CD4-positive, alpha-beta T cell (primary cell): ENCODE measurements around the gene EEPD1. TPM values are rescaled to one million over a fixed set of nuclear protein-coding genes. Genes with fewer than 3 reads are reported as not detected.
A peak's percentile ranks its signal among the peaks of the same experiment; 100 is the strongest.

Experiments
- ATAC-seq: fragments of 200-7000 bp; cut with Tn5 transposase; one replicate; pipeline ENCODE4 v1.10.0; 2022; ENCODE audit warnings: mild to moderate bottlenecking; ENCODE audit not compliant: poor library complexity
- CTCF ChIA-PET: fragments of 350-600 bp; sonication (Branson Sonifier 250); formaldehyde crosslinking; loops from one replicate; lab custom pipeline; 2021; ENCODE audit warnings: antibody characterized with exemption, inconsistent platforms; lab: Charles Lee
- POLR2A ChIA-PET: fragments of 350-600 bp; sonication (Branson Sonifier 250); formaldehyde crosslinking; loops from one replicate; lab custom pipeline; 2021; ENCODE audit warnings: antibody characterized with exemption, inconsistent platforms; lab: Charles Lee
- DNase-seq, 14 experiments: peaks; one replicate each; pipeline ENCODE4 v3.0.0-alpha.2; 2013 to 2020; ENCODE audit warnings: mixed read lengths in 2 of 14
- H3K27ac ChIP-seq, 2 donors: one replicate each; pipeline versions ENCODE4 v1.5.1 to v1.7.0; 2013; ENCODE audit warnings: low read length in 2 of 2, low read depth in 1 of 2, mild to moderate bottlenecking in 1 of 2
- H3K27me3 ChIP-seq, 2 experiments: 1 replicate in 1 of 2; 2 replicates in 1 of 2; pipeline versions ENCODE4 v1.6.1 to v1.7.0; 2013; ENCODE audit warnings: low read length in 2 of 2, control low read depth in 1 of 2, mild to moderate bottlenecking in 1 of 2, moderate library complexity in 1 of 2; ENCODE audit not compliant: insufficient read depth in 2 of 2, control insufficient read depth in 1 of 2
- H3K36me3 ChIP-seq: one replicate; pipeline ENCODE4 v1.6.1; 2013; ENCODE audit warnings: low read length, control low read depth; ENCODE audit not compliant: insufficient read depth
- H3K4me1 ChIP-seq: one replicate; pipeline ENCODE4 v1.6.1; 2013; ENCODE audit warnings: low read length, control low read depth; ENCODE audit not compliant: insufficient read depth
- H3K4me3 ChIP-seq: one replicate; pipeline ENCODE4 v1.5.1; 2013; ENCODE audit warnings: mild to moderate bottlenecking, low read length, moderate library complexity
- H3K9me3 ChIP-seq, 2 experiments: 1 replicate in 1 of 2; 2 replicates in 1 of 2; pipeline versions ENCODE4 v1.6.1 to v1.7.0; 2013; ENCODE audit warnings: low read length in 2 of 2, mild to moderate bottlenecking in 2 of 2, control low read depth in 1 of 2, moderate library complexity in 1 of 2; ENCODE audit not compliant: control insufficient read depth in 1 of 2, insufficient read depth in 1 of 2
- H3K27ac Mint-ChIP-seq: one replicate; pipeline ENCODE4 v1.8.0; 2020; ENCODE audit warnings: mixed read lengths
- H3K27me3 Mint-ChIP-seq: one replicate; pipeline ENCODE4 v1.8.0; 2021; ENCODE audit warnings: mixed read lengths
- H3K36me3 Mint-ChIP-seq: one replicate; pipeline ENCODE4 v1.8.0; 2021; ENCODE audit warnings: low read depth, mixed read lengths
- H3K4me1 Mint-ChIP-seq: one replicate; pipeline ENCODE4 v1.8.0; 2021; ENCODE audit warnings: low read depth, mixed read lengths
- H3K4me3 Mint-ChIP-seq: one replicate; pipeline ENCODE4 v1.8.0; 2020; ENCODE audit warnings: mild to moderate bottlenecking, mixed read lengths
- H3K9me3 Mint-ChIP-seq: one replicate; pipeline ENCODE4 v1.8.0; 2020; ENCODE audit warnings: mixed read lengths
- intact Hi-C, 2 experiments: fragments of 100-400 bp; cut with DNase I in 1 of 2; cut with micrococcal nuclease in 1 of 2; formaldehyde crosslinking; loops; one replicate each; pipeline versions ENCODE4 v1.15.1 to v1.9.0; 2023 to 2025; cut with DNase I, micrococcal nuclease
- total RNA-seq, 174 experiments: library from RNA in 2 of 174; stranded (reverse) in 2 of 174; gene quantifications; one replicate each; pipeline ENCODE4 v1.2.3 and lab custom pipeline; 2021 to 2026
- TF ChIP-seq, protein P1 (sequence below): fragments of 200-600 bp; IDR thresholded peaks from one replicate; pipeline ENCODE4 v1.8.0; 2022; ENCODE audit warnings: antibody characterized with exemption, mild to moderate bottlenecking

Gene EEPD1
- total RNA-seq, 2 experiments from 2014 or later: 4.4 to 4.6 TPM

DNA sequence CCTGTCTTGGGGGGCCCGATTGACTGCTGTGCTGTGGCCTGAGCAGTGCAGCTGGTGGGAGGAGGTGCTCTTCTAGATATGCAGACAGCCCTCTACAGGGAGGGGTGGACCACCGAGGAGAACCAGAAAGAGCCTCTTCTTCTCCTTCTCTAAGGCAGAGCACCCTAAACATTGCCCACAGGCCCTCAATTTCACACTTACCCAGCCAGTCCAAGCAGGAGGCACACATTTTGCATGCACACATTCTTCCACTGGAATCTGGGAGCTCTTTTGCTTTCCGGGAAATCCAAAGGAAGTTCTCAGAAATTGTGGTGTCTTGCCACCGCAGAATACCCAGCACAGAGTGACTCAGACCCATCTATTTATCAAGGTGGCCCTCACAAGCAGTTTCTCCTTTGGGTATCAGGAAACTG is 45.8 kb downstream of the EEPD1 start:
- Mint-ChIP-seq H3K27me3 (no peaks in the 10 kb centered on the region), H3K27ac (no peak overlapping the region), H3K4me1 (peaks cover 42% of the 10 kb centered on the region), H3K9me3 (no peaks in the 10 kb centered on the region), H3K4me3 (no peak overlapping the region), H3K36me3 (no peaks in the 10 kb centered on the region)
- TF ChIP-seq, protein P1, sequence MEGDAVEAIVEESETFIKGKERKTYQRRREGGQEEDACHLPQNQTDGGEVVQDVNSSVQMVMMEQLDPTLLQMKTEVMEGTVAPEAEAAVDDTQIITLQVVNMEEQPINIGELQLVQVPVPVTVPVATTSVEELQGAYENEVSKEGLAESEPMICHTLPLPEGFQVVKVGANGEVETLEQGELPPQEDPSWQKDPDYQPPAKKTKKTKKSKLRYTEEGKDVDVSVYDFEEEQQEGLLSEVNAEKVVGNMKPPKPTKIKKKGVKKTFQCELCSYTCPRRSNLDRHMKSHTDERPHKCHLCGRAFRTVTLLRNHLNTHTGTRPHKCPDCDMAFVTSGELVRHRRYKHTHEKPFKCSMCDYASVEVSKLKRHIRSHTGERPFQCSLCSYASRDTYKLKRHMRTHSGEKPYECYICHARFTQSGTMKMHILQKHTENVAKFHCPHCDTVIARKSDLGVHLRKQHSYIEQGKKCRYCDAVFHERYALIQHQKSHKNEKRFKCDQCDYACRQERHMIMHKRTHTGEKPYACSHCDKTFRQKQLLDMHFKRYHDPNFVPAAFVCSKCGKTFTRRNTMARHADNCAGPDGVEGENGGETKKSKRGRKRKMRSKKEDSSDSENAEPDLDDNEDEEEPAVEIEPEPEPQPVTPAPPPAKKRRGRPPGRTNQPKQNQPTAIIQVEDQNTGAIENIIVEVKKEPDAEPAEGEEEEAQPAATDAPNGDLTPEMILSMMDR: no peak
- peaks cover 24% of the 10 kb centered on the region for H3K4me1 ChIP-seq
- H3K36me3 ChIP-seq: no peaks in the 10 kb centered on the region
- CTCF ChIA-PET: interaction anchor here (0.6 kb wide), 1 partner anchor 203 kb away, joined by 3 read pairs; no protein-coding TSS in a partner anchor
- no peak overlapping the region for H3K27ac ChIP-seq
- ATAC-seq (no peak), DNase-seq (no peak)
- H3K9me3 ChIP-seq: peaks cover 0 to 5% of the 10 kb centered on the region in 2 experiments
- POLR2A ChIA-PET: no interaction called here
- no peak overlapping the region for H3K4me3 ChIP-seq
- no peaks in the 10 kb centered on the region for H3K27me3 ChIP-seq
- intact Hi-C loops: no loop called here

DNA sequence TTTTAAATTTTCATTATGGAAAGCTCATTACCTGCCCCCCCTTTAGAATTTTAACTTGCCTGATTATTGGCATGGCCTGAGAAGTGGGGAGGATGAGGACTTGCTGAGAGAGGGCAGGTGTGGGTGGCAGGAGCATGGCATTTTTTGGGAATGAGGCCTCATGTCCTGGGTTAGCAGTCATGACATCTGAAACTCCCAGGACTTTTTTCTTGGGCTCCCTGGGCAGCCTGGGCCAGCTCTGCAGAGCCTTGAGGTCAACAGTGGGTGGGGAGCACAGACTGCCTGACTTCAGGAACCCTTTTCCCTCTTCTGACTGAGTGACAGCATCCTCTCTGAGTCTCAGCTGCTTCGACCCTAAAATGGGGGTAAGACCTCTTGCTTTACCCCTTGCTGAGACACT is 46.3 kb downstream of the EEPD1 start:
- no peak overlapping the region for H3K27ac Mint-ChIP-seq
- no peaks in the 10 kb centered on the region for H3K27me3 Mint-ChIP-seq
- no peak for DNase-seq
- no peaks in the 10 kb centered on the region for H3K9me3 Mint-ChIP-seq
- ChIA-PET CTCF (no interaction called here), POLR2A (no interaction called here)
- no peak for ATAC-seq
- TF ChIP-seq, protein P1: no peak
- peaks cover 45% of the 10 kb centered on the region for H3K4me1 Mint-ChIP-seq
- no peaks in the 10 kb centered on the region for H3K27me3 ChIP-seq
- peaks cover 27% of the 10 kb centered on the region for H3K4me1 ChIP-seq
- H3K4me3 ChIP-seq: no peak overlapping the region
- H3K36me3 ChIP-seq: no peaks in the 10 kb centered on the region
- H3K9me3 ChIP-seq: peaks cover 0 to 5% of the 10 kb centered on the region in 2 experiments
- no peak overlapping the region for H3K27ac ChIP-seq
- no peaks in the 10 kb centered on the region for H3K36me3 Mint-ChIP-seq
- no peak overlapping the region for H3K4me3 Mint-ChIP-seq
- intact Hi-C loops: no loop called here

DNA sequence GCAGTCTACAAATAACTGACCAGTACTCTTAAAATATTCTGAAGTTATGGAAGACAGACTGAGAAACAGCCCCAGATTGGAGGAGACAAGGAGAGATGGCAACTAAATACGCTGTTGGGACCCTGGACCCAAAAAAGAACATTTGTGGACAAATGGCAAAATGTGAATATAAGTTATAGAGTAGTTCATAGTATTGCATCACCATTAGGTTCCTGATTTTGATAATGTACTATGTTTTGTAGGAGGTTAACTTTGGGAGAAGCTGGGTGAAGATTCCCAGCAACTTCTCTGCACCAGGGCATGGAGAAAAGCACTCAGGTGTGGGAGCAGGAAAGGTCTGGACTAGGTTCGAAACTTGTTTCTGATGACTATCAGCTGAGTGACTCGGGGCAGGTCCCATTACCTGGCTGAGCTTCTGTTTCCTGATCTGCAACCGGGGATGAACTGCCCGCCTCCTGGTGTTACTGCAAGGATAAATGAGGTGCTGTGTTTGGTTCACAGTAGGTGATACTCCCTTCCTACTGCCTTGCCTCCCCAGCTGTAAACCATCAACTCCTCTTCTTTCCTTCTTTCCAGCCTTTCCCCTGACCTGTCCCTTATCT is 48.2 kb downstream of the EEPD1 start:
- no peak overlapping the region for H3K27ac ChIP-seq
- H3K27ac Mint-ChIP-seq: peak overlapping the region; percentile 63

More for the DNA sequence above, 48.2 kb downstream of the EEPD1 start:
- Histone ChIP-seq H3K4me3 (no peak overlapping the region), H3K27me3 (no peaks in the 10 kb centered on the region), H3K4me1 (peaks cover 33% of the 10 kb centered on the region), H3K9me3 (peaks cover 0 to 4% of the 10 kb centered on the region in 2 experiments), H3K36me3 (no peaks in the 10 kb centered on the region)
- Mint-ChIP-seq H3K9me3 (no peaks in the 10 kb centered on the region), H3K27me3 (no peaks in the 10 kb centered on the region), H3K36me3 (no peaks in the 10 kb centered on the region), H3K4me1 (peaks cover 45% of the 10 kb centered on the region), H3K4me3 (no peak overlapping the region)
- ChIA-PET CTCF (no interaction called here), POLR2A (no interaction called here)
- ATAC-seq: no peak
- TF ChIP-seq, protein P1: no peak
- intact Hi-C loops: loop anchor here in 1 of 2 experiments (5.0 kb wide), 1 partner anchor 214 kb away; no protein-coding TSS in a partner anchor
- no peak for DNase-seq
